ENCODE data around the gene ATP1A2.
"Not testable (repeated sequence)": the region's sequence is repeated elsewhere in the genome, so short reads cannot be mapped to it uniquely, and the experiment has no call there.

The ATP1A2 gene

GRCh38 chr1:160124705-160125478 lies 9.3 kb downstream of the ATP1A2 start:
- no peak for DNase-seq (ENCODE audit: low read depth)

GRCh38 chr1:160125746-160126145 lies 10.2 kb downstream of the ATP1A2 start:
- DNase-seq (ENCODE audit: low read depth) = no peak

- not testable (repeated sequence) for DNase-seq (ENCODE audit: low read depth)
Observed at GRCh38 chr1:160126342-160126741, 10.8 kb downstream of the ATP1A2 start.

GRCh38 chr1:160127381-160127780 lies 11.8 kb downstream of the ATP1A2 start:
- no peak for DNase-seq (ENCODE audit: low read depth)

- no peak for DNase-seq (ENCODE audit: low read depth)
Observed at GRCh38 chr1:160127865-160128523, 12.4 kb downstream of the ATP1A2 start.

GRCh38 chr1:160128636-160129035 lies 13.1 kb downstream of the ATP1A2 start:
- DNase-seq (ENCODE audit: low read depth) = no peak

- no peak for DNase-seq (ENCODE audit: low read depth)
Observed at GRCh38 chr1:160129046-160129445, 13.5 kb downstream of the ATP1A2 start.

- DNase-seq (ENCODE audit: low read depth) = no peak
Observed at GRCh38 chr1:160129558-160129957, 14.0 kb downstream of the ATP1A2 start.

GRCh38 chr1:160129966-160130365 lies 14.4 kb downstream of the ATP1A2 start:
- no peak for DNase-seq (ENCODE audit: low read depth)

GRCh38 chr1:160130486-160130885 lies 14.9 kb downstream of the ATP1A2 start:
- DNase-seq (ENCODE audit: low read depth) = no peak

- DNase-seq (ENCODE audit: low read depth) = no peak
Observed at GRCh38 chr1:160130939-160131338, 15.4 kb downstream of the ATP1A2 start.

GRCh38 chr1:160131803-160132565 lies 16.4 kb downstream of the ATP1A2 start:
- DNase-seq (ENCODE audit: low read depth) = no peak

- DNase-seq (ENCODE audit: low read depth) = no peak
Observed at GRCh38 chr1:160133990-160134770, 18.6 kb downstream of the ATP1A2 start.

GRCh38 chr1:160134791-160135572 lies 19.4 kb downstream of the ATP1A2 start:
- DNase-seq (ENCODE audit: low read depth) = no peak

- no peak for DNase-seq (ENCODE audit: low read depth)
Observed at GRCh38 chr1:160136121-160136925, 20.8 kb downstream of the ATP1A2 start.

- DNase-seq (ENCODE audit: low read depth) = no peak
Observed at GRCh38 chr1:160136926-160137200, 21.3 kb downstream of the ATP1A2 start.

GRCh38 chr1:160137216-160137862 lies 21.8 kb downstream of the ATP1A2 start:
- DNase-seq (ENCODE audit: low read depth) = no peak

GRCh38 chr1:160139840-160140239 lies 24.3 kb downstream of the ATP1A2 start:
- no peak for DNase-seq (ENCODE audit: low read depth)

GRCh38 chr1:160143695-160144094 lies 28.1 kb downstream of the ATP1A2 start:
- no peak for DNase-seq (ENCODE audit: low read depth)

GRCh38 chr1:160144921-160145320 lies 29.4 kb downstream of the ATP1A2 start:
- no peak for DNase-seq (ENCODE audit: low read depth)
